Measurements from ENCODE around the gene SCART1. TPM values are rescaled to one million over a fixed set of nuclear protein-coding genes. Genes with fewer than 3 reads are reported as not detected.
"Not testable (repeated sequence)": the region's sequence is repeated elsewhere in the genome, so short reads cannot be mapped to it uniquely, and the experiment has no call there.

Gene SCART1
- total and polyA plus RNA-seq, 9 donors: 0.53 to 1.9 (median 1.4) TPM

DNA sequence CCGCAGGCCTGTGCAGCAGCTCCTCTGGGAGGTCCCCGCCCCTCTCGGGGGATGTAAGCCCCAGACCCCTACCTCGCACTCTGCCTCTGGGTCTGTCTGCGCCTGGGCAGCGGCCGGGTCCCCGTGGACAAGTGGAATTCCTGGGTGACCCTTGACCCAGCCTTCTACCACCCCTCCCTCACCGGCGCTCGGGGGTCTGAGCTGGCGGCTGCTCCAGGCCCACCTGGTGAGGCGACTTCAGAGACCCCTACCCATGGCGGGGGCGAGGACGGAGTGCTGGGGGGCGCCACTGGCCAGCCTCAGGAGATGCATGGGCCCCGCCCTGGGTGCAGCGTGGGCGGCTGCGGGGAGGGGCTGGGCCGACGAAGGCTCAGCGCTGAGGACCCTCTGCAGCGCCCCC, 21.0 kb upstream of the SCART1 start:
- not testable (repeated sequence) for H3K4me1 ChIP-seq (ENCODE audit: control insufficient read depth, insufficient read depth, low read length); H3K9me3 ChIP-seq (replicated peaks; ENCODE audit: control insufficient read depth, low read depth, low read length); H3K27ac ChIP-seq (ENCODE audit: low read length); DNase-seq; H3K27me3 ChIP-seq (ENCODE audit: control insufficient read depth, insufficient read depth, low read length); H3K36me3 ChIP-seq (ENCODE audit: control insufficient read depth, insufficient read depth, low read length); H3K4me3 ChIP-seq (ENCODE audit: low read length)
- no CpG with 5 or more reads among the region's 25 CpGs for WGBS (ENCODE audit: insufficient coverage)

DNA sequence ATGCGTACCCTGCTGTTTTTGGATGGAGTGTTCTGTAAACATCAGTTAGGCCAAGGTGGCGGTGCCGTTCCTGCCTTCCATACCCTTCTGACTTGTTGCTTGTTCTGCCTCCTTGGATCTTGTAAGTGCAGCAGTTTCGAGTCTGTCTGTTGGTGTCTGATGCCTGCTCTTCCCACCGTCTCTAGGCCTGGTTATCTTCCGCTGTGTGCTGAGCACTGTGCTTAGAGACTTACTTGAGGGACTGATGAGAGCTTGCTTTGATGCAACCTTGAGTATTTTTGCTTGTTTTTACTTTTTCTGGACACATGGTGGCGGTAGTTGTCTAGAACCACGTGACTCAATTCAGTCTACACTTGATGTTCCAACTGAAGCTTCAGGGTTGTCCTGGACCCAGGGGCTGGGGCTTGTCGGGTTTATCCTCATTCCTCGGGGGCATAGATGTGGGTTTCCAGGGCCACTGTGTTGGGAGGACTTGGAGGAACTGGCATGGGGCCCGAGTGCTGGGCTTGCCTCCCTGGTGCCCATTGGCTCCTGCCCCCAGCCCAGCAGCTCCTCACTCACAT, 15.0 kb upstream of the SCART1 start:
- Histone ChIP-seq H3K4me1 (ENCODE audit: control insufficient read depth, insufficient read depth, low read length) (no peaks in the 10 kb centered on the region), H3K4me3 (ENCODE audit: low read length) (no peak overlapping the region), H3K27me3 (ENCODE audit: control insufficient read depth, insufficient read depth, low read length) (no peaks in the 10 kb centered on the region), H3K36me3 (ENCODE audit: control insufficient read depth, insufficient read depth, low read length) (no peaks in the 10 kb centered on the region), H3K9me3 (replicated peaks; ENCODE audit: control insufficient read depth, low read depth, low read length) (no peaks in the 10 kb centered on the region), H3K27ac (ENCODE audit: low read length) (no peak overlapping the region)
- 72% methylated on average over 6 of the region's 11 CpGs for WGBS (ENCODE audit: insufficient coverage)
- no peak for DNase-seq

DNA sequence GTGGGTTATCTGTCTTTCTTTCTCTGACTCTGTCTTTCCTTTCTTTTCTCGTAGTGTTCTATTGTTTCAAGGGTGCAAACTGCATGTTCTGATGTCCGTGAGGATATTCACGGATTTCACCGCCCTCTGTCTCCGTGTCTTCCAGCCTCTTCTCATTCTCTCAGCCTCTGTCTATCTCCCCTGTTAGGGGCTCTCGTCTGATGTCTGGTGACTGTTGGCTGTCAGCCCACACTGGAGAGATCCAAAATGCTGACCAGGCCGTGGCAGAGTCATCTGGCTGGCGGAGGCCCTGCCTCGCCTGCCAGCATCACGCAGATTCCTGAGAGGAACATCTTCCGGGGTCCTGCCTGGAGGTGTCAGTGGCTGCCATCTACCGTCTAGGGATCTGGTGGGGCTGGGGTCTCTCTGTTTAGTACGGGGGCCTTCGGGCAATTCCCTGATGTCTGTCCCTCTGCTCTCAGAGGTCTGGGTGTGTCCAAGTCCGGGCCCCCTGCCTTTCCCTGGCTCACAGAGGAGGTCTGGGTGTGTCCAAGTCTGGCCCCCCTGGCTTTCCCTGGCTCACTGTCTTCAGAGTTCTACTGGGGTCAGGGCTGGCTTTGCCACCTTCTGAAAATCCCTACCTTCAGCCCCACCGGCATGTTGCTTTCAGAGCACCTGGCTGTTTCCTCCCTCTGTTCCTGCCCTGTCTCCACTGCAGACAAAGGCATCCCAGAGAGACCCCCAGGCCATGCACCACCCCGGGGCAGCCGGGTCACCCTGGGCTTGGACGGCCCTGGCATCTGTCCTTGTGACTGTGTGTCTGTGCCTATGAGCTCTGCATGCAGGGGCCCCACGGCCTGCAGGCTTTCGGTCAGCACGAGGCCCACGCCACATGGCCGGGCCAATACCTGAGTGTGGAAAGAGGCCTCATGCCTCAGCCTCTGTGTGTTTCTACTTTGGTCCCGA, 14.0 kb upstream of the SCART1 start:
- Histone ChIP-seq H3K27ac (ENCODE audit: low read length) (no peak overlapping the region), H3K9me3 (replicated peaks; ENCODE audit: control insufficient read depth, low read depth, low read length) (no peaks in the 10 kb centered on the region), H3K27me3 (ENCODE audit: control insufficient read depth, insufficient read depth, low read length) (no peaks in the 10 kb centered on the region), H3K36me3 (ENCODE audit: control insufficient read depth, insufficient read depth, low read length) (no peaks in the 10 kb centered on the region), H3K4me3 (ENCODE audit: low read length) (no peak overlapping the region), H3K4me1 (ENCODE audit: control insufficient read depth, insufficient read depth, low read length) (no peaks in the 10 kb centered on the region)
- no peak for DNase-seq
- 82% methylated on average over 23 of the region's 25 CpGs for WGBS (ENCODE audit: insufficient coverage)

DNA sequence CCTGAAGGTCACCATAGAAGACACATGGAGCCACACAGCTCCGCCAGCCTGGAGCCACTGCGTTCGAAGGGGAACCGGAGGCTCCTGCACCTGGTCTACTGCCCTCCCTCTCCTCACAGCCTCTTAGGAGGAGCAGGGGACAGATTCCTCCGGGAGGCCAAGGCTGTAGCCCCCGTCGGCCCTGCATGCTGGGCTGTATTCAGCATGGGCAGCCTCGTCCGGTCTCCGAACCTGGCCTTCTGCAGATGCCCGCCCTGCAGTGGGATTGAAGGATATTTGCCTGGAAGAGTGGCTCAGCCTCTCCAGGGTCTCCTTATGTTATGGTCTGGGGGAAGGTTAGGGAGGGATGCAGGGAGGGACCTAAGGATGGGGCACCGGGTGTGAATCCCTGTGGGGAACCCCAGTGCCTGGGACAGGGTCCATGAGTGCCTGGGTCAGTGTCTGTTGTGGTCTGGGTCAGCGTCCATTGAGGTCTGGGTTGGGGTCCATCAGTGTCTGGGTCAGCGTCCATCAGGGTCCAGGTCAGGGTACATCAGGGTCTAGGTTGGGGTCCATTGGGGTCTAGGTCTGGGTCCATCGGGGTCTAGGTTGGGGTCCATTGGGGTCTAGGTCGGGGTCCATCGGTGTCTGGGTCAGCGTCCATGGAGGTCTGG, 13.0 kb upstream of the SCART1 start:
- Histone ChIP-seq H3K4me3 (ENCODE audit: low read length) (no peak overlapping the region), H3K27ac (ENCODE audit: low read length) (no peak overlapping the region), H3K27me3 (ENCODE audit: control insufficient read depth, insufficient read depth, low read length) (no peaks in the 10 kb centered on the region), H3K36me3 (ENCODE audit: control insufficient read depth, insufficient read depth, low read length) (no peaks in the 10 kb centered on the region), H3K4me1 (ENCODE audit: control insufficient read depth, insufficient read depth, low read length) (no peaks in the 10 kb centered on the region), H3K9me3 (replicated peaks; ENCODE audit: control insufficient read depth, low read depth, low read length) (no peaks in the 10 kb centered on the region)
- DNase-seq: no peak
- WGBS (ENCODE audit: insufficient coverage): 86% methylated on average over 11 of the region's 18 CpGs

DNA sequence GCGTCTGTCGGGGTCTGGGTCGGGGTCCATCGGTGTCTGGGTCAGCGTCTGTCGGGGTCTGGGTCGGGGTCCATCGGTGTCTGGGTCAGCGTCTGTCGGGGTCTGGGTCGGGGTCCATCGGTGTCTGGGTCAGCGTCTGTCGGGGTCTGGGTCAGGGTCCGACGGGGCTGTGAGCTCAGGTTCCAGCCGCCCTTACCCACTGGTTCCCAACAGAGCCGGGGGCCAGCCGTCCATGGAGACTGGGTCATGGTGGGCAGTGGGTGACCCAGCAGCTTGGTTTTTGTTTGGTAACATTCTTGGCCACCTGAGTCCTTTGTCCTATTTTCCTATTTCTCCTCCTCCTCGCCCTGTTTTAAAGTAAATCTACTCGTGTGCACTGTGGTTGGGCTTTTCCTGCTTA, 12.4 kb upstream of the SCART1 start:
- DNase-seq; H3K27me3 ChIP-seq (ENCODE audit: control insufficient read depth, insufficient read depth, low read length); H3K4me3 ChIP-seq (ENCODE audit: low read length); H3K9me3 ChIP-seq (replicated peaks; ENCODE audit: control insufficient read depth, low read depth, low read length); H3K27ac ChIP-seq (ENCODE audit: low read length); H3K4me1 ChIP-seq (ENCODE audit: control insufficient read depth, insufficient read depth, low read length); H3K36me3 ChIP-seq (ENCODE audit: control insufficient read depth, insufficient read depth, low read length): not testable (repeated sequence)
- WGBS (ENCODE audit: insufficient coverage): 78% methylated on average over 9 of the region's 21 CpGs

DNA sequence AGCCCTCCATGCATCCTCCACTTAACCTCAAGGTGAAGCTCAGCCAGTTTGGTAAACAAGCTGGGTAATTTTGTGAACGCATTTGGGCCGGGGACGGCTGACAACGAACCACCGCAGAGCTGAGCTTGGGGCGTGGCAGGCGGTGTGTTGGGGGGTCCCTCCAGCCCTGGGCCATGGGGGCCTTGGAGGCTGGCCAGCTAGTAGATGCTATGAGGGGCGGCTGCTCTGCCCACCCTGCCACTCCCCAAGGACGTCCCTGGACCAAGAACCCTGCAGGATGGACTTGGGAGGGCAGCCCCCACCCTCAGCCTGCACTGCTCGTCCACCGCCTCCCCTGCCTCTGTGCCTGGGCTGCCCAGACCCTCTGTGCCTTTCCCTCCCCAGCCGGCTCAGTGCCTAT, 12.0 kb upstream of the SCART1 start:
- Histone ChIP-seq H3K4me3 (ENCODE audit: low read length) (no peak overlapping the region), H3K4me1 (ENCODE audit: control insufficient read depth, insufficient read depth, low read length) (no peaks in the 10 kb centered on the region), H3K36me3 (ENCODE audit: control insufficient read depth, insufficient read depth, low read length) (no peaks in the 10 kb centered on the region), H3K27me3 (ENCODE audit: control insufficient read depth, insufficient read depth, low read length) (no peaks in the 10 kb centered on the region), H3K27ac (ENCODE audit: low read length) (no peak overlapping the region), H3K9me3 (replicated peaks; ENCODE audit: control insufficient read depth, low read depth, low read length) (peaks cover 4% of the 10 kb centered on the region)
- 87% methylated on average over 6 of the region's 12 CpGs for WGBS (ENCODE audit: insufficient coverage)
- DNase-seq: no peak

DNA sequence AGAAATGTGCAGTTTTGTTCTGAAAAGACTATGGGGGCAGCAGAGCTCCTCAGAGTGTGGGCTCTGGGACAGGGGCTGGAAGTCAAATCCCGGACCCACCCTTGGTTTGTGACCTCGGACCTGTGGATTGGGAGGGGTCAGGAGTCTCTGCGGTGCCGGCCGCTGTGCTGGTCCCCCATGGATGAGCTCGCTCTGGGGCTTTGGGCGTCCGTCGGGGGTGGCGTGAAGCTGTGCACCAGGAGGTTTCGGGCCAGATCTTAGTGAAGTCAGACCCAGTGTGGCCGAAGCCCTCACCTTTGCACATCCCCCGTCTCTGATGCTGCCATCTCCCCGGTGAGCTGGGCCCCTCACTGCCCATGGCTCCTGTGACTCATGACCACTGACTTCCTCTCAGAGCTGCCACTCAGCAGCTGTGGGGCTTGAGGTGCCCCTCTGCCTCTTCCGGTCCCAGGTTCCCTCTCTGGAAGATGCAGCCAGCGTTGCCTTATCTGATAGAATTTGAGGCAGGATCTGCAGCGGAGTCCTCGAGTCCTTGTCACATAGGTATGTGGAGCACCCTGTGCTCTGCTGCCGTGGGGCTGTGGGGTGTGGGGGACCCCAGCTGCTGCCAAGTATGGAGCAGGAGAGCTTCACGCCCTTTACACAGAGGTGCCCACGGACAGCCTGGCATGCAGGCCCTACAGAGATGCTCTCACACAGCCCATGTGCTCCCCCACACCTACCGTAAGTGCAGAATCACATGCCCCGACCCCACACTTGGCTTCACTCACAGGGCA, 11.4 kb upstream of the SCART1 start:
- H3K4me1 ChIP-seq (ENCODE audit: control insufficient read depth, insufficient read depth, low read length): no peaks in the 10 kb centered on the region
- peaks cover 4% of the 10 kb centered on the region for H3K9me3 ChIP-seq (replicated peaks; ENCODE audit: control insufficient read depth, low read depth, low read length)
- no peak overlapping the region for H3K4me3 ChIP-seq (ENCODE audit: low read length)
- H3K36me3 ChIP-seq (ENCODE audit: control insufficient read depth, insufficient read depth, low read length): no peaks in the 10 kb centered on the region
- WGBS (ENCODE audit: insufficient coverage): 78% methylated on average over 22 of the region's 23 CpGs
- H3K27me3 ChIP-seq (ENCODE audit: control insufficient read depth, insufficient read depth, low read length): no peaks in the 10 kb centered on the region
- H3K27ac ChIP-seq (ENCODE audit: low read length): no peak overlapping the region
- DNase-seq: no peak

DNA sequence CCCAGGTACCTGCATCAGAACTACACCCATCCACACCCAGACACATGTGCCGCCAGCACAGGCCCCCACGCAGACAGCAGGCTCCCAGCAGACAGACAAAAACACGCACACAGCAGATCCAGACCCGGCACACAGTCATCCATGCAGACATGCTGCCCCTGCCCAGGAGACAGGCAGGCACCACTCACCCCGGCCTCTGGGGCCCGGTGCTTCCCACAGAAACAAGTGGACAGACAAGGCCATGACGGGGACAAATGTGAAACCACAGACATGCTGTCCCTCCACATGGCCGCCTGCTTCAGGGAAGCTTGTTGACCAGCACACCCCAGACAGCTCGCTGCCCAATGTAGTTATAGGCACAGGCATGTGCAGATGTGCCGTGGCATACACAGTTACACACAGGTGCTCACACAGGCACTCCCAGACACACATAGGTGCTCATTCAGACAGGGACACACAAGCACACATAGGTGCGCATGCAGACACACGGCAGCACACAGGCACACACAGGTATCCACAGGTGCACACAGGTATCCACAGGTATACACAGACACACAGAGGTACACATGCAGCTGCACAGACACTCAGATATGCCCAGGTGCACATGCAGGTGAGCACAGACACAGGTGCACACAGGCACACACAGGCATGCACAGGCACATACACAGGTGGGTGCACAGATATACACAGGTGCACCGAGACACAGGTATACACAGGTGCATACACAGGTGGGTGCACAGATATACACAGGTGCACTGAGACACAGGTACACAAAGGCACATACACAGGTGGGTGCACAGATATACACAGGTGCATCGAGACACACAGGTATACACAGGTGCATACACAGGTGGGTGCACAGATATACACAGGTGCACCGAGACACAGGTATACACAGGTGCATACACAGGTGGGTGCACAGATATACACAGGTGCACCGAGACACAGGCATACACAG, 10.5 kb upstream of the SCART1 start:
- no peak overlapping the region for H3K4me3 ChIP-seq (ENCODE audit: low read length)
- peaks cover 7% of the 10 kb centered on the region for H3K9me3 ChIP-seq (replicated peaks; ENCODE audit: control insufficient read depth, low read depth, low read length)
- no peaks in the 10 kb centered on the region for H3K4me1 ChIP-seq (ENCODE audit: control insufficient read depth, insufficient read depth, low read length)
- no peaks in the 10 kb centered on the region for H3K36me3 ChIP-seq (ENCODE audit: control insufficient read depth, insufficient read depth, low read length)
- WGBS (ENCODE audit: insufficient coverage): 81% methylated on average over 16 of the region's 16 CpGs
- H3K27me3 ChIP-seq (ENCODE audit: control insufficient read depth, insufficient read depth, low read length): no peaks in the 10 kb centered on the region
- no peak overlapping the region for H3K27ac ChIP-seq (ENCODE audit: low read length)
- no peak for DNase-seq

Data from muscle of leg (tissue), 11 donors.